Stimulated activated CD4-positive, alpha-beta T cell treated with anti-CD3 and anti-CD28 coated beads, Interleukin-2, amount 100 ng/mL, for 4 hours (primary cell): ENCODE results near the gene S100A9.
"Not testable (repeated sequence)": the region's sequence is repeated elsewhere in the genome, so short reads cannot be mapped to it uniquely, and the experiment has no call there.

ENCODE experiments used
- DNase-seq: peaks from one replicate; pipeline ENCODE4 v3.0.0-alpha.2; 2020; ENCODE audit warnings: low read depth

The S100A9 gene

DNA sequence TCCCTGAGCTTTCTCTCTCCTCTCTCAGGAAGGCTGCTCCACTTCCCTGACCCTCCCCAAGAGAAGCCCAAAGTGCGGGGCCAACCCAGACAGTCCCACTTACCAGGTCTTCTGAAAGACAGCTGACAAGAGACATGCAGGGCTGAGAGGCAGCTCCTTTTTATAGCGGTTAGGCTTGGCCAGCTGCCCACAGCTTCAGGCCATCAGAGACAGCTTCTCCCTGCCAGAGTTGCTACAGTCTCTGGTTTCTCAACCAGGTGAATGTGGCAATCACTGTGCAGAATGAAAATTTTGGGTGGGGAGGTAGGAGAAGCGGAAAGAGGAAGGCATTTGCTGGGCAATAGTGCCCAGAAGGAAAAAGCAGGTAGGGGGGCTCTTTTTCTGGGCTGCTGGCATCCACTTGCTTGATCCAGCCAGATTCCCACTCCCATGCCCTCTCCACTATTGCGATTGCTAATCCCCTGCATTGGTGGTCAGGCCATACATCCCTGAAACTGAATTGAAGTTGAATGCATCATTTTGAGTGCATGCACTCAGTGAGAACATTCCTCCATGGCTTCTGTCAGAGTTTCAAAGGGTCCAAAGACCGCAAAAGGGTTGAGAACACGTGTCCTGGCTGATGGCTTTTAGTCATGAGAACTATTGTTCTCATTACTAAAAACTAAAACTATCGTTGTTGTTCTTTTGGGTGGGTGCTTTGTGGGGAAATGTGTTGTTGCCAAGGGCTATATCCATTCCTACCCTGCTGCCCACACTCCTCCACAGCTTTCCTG is 33.5 kb downstream of the S100A9 start, which contains the start of gene S100A8:
S100A8 (minus strand) TSS at position 136 of the 773 bp plus-strand sequence. CDS start 538 bp downstream, outside the sequence.
- no peak for DNase-seq

DNA sequence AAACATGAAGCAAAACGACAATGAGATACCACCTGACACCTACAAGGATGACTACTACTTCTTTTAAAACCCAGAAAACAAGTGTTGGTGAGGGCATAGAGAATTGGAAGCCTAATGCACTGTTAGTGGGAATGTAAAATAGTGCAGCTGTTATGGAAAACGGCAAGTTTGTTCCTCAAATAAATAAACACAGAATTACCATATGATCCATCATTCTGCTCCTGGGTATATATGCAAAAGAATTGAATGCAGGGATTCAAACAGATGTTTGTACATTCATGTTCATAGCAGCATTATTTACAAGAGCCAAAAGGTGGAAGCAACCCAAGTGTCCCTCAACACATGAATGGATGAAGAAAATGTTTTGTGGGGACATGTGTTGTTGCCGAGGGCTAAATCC is 34.6 kb downstream of the S100A9 start:
- DNase-seq = no peak

DNA sequence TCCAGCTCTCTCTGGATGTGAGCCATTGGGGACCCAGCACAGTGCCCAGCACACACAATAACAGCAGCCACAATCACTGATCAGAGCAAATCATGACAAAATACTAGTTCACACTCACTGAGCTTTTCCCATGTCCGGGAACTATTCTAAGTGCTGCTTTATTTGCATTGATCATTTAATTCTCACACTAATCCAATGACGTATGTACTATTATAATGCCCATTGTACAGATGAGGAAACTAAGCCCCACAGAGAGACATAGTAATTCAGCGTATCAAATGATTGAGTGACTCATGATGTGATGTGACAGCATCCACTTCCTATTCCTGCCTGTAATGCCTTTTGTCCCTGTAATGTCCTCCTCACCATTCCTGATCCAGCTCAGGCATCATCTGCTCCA is 35.2 kb downstream of the S100A9 start:
- no peak for DNase-seq

DNA sequence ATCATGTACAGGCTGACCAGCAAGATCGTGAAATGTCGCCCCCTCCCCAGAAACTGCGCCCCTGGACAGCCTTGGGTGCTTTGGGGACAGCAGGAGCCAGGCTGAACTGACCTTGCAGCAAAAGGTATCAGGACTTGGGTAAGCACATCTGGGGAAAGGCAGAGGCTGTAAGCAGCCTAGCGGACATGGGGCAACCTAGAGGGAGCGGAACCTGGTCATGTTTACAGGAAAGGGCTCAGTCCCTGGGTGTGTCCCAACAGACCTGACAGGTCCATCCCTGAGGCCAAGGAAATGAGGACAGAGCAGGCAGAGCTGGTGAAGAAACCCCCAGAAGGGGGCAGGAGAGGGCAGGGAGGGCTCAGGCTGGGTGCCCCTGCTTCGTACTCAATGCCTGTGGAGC is 36.3 kb downstream of the S100A9 start:
- no peak for DNase-seq

DNA sequence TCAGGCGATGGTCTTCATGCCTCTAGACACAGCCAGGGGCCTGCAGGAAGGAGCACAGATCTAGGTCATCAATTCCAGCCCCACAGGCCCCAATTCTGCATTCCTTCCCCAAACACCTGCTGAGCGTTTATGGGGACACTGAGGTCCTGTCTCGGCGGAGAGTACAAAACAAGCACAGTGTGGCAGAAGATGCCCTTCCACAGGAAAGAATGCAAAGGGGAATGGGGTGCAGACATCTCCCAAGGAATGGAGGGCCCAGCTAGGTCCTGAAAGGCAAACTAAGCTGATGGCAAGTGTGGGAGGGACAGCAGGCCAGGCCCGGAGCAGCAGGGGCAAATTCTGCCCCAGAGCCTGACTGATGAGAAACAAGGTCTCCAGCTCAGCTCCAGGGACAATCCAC is 36.7 kb downstream of the S100A9 start:
- no peak for DNase-seq

DNA sequence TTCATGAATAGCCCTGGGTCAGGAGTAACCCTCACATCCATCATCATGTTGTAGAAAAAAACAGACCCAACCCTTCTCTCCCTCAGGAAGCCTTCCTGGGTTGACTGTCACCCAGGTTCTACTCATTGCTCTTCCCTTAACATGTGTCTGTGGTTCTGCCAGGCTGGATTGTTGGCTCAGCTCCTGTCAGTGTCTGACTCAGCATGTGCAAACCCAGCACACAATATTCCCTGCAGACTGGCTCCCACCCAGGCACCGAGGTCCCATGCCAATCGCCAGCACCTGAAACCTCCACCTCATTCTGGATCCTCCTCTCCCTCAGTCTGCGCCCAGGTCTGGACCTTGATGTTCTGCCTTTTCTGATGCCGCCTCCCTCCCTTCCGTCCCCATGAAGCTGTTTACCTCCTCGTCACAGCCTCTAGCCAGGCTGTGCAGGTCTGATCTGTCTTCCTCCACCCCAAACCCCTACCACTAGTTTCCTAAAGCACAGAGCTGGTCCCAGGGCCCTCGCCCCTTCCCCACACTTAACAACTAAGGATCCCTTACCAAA is 37.6 kb downstream of the S100A9 start:
- DNase-seq = no peak

DNA sequence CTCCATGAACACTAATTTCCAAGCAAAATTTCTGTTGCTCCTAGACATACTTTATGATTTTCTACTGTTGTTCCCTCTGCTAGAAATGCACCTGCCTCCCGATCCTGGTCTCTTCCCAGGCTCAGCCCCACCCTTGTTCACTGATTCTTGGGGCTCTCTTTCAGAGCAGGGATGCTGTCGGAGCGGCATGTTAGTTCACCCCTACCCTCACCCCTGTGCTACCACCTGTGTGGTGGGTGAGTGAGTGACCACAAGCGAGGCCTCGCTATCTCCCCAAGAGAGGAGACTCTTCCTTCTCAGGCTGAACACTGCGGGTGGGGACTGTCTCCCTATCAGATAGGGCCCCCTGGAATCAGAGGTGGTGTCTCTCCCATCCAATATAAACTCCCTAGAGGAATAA is 38.1 kb downstream of the S100A9 start:
- DNase-seq = no peak

DNA sequence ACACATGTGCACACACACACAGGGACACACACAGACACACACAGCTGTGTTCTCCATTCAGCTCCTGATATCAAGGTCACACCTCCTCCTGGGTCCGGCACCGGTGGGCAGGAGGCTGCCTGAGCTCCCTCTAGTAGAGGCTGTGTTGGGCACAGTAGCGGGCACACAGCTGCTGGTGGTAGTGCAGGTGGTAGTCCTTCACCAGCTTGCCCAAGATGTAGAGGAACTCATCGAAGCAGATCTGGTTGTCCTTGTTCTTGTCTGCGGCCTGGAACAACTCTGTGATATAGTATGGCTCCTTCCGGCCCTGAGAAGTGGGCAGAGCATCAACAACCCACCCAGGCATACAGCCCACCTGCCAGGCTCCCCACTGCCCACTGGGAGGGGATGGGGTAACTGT is 38.8 kb downstream of the S100A9 start:
- no peak for DNase-seq

DNA sequence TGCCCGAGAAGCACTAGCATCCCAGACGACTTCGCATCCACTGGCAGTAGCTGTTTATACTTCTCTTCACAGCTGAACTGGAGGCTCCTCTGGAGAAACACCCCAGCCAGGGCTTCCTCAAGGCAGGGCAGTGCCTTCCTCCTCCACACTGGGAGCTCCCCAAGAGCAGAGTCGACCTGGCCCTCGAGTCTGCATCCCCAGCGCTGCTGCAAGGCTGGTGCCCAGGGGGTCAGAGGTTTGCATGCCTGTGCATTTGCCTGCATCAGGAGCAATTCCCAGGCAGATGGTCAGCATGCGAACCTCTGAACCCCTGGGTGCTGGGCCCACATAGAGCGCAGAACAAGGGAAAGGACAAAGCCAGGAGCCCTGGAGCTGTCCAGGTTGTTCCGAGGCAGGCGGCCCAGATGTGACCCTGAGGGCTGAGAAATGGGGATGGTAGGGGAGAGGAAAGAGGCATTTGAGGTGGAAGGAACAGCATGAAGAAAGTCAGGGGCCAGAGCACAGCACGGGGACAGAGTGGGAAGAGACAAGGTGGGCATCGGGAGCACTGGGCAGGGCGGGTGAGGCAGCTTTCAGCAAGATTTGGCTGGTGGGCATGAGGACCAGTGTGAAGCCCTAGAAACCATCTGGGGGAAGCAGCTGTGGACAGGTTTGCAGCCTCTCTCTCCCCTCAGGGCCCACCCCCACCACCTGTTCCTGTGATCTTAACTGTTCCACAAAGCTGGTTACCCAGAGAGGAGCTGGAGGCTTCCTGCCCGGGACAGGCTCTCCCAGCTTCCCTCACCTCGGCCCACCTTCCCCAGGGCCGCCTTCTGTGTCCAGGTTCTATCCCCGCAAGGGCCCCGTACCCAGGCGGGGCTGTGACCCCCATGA is 39.6 kb downstream of the S100A9 start:
- DNase-seq = no peak

DNA sequence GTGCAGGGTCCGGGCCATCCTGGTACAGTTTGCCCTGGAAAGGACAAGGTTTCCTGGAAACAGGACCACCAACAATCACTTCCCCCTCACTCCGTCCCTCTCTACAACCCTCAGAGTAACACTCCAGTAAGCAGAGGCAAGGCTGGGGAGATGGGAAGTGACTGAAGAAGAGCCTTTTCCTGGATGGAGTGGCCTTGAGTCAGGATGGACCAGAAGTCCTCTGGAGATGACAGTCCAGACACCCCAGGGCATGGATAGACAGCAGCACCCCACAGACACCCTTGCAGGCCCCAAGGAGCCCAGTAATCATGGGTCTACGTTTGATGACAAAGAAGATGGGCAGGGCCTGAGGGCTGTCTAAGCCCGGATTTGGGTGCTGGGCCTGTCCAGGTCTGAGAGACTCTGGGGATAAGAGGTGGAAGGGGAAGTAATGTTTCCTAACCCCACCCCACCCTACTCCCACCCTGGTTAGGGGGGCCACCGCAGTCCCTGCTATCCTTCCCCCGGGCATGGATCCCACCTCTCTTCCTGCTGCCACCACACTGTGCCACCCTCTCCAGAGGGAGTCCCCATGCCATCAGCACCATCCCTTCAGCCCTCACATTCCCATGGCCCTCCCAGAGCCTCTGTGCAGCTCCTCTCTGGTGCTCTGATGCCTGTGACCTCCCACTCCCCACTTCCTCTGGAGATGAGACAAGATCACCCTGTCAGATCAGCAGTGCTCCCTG is 40.4 kb downstream of the S100A9 start:
- DNase-seq = no peak

DNA sequence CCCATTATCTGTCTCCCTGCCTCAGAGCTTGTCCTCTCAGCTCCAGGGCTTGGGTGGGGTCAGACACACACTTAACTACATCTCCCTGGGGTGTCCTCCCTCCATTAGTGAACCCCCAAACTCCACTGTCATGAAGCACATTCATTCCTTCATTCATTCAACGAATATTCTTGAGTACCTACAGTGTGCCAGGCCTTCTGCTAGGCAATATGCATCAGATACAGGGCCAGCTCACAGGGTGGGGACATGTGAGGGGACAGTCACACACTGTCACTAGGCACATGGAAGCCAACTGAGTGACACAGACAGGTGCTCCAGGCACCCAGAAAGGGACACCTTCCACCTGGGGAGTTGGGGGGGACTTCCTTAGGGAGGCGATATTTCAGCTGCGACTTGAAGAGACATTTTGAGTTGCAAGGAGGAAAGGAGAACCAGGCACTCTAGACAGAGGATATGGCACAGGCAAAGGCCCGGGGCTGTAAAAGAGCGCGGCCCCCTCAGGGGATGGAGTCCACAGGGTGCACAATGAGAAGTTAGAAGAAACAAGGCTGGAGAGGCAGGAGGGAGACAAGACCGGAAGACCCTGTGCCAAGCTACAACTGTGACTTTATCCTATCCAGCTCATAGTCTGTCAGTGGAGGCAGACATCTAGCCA is 41.9 kb downstream of the S100A9 start:
- no peak for DNase-seq

DNA sequence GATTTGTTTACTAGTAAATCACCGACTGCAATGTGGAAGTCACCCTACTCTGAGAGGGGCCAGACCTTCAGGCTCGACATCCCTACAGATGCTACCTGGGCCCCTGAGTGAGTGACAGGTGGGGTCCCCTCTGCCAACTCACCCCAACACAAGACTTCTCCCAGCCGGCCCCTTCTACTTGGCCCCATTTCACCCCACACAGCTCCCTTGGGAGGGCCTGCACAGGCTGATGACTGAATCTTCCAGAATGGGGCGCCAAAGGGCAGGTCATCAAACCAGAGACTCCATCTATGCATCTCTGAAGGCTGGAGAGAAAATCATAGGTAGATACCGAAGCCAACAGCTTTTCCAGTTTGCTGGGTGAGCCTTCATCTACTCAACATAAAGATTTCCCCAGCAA is 42.6 kb downstream of the S100A9 start:
- DNase-seq = no peak

DNA sequence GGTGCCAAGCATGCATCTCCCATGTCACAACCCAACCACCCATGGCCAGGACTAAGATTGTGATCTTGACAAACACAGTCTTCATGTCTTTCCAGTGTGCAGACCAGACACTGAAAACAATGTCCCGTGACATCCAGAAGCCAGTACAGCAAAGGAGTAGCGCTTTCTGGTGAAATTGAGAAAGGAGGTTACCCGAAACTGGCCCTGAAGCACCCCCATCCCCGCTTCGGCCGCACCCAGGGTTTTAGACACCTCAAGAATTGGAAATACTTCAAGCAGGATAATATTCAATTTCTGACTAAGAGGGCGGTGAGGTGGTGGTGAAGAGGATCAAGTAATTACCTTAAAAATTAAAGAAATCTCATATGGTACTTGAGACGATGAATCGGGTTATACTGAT is 43.8 kb downstream of the S100A9 start:
- no peak for DNase-seq

DNA sequence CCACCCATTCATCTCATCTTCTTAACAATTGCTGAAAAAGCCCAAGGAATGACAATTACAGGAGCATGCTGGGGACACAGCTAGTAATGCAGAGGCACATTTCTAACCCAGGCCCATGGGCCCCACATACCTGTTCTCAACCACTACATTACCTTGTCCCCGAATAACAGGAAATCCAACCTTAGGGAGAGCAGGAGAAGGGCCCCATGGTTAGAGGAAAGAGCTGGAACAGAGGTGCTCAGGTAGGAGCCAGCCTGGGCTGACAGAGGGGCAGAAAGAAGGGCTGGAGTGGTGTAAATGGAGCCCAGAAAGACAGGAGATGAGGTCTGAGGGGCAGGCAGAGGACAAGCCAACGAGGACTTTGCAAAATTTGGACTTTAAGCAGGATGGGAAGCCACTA is 44.6 kb downstream of the S100A9 start:
- DNase-seq = no peak

DNA sequence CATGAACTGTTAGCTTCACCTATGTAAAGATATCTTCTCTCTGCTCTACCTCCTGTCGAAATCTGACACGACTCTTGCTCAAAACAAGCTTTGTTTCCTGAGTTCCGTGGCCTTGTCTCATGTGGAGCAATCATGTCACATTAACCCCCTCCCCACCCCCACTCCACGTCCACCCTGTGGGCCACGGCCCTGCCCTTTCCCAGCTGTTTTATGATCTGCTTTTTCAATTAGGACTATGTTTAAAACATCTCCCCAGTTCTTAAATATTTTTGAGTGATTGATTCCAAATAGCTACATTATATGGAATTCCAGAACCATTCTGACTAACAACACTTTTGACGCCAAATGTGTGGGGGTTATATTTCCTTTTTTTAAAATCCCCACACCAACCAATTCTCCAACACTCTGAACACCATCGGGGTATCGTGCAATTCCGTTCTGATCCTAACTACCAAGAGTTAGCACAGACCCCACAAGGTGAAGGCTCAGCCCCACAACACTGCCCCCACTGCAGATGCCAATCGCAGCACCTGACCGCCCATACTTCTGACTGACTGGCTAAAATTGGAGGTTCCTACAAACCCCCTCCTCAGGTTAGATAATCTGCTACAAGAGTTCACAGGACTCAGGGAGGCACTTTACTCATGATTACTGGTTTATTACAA is 45.9 kb downstream of the S100A9 start:
- DNase-seq = no peak

DNA sequence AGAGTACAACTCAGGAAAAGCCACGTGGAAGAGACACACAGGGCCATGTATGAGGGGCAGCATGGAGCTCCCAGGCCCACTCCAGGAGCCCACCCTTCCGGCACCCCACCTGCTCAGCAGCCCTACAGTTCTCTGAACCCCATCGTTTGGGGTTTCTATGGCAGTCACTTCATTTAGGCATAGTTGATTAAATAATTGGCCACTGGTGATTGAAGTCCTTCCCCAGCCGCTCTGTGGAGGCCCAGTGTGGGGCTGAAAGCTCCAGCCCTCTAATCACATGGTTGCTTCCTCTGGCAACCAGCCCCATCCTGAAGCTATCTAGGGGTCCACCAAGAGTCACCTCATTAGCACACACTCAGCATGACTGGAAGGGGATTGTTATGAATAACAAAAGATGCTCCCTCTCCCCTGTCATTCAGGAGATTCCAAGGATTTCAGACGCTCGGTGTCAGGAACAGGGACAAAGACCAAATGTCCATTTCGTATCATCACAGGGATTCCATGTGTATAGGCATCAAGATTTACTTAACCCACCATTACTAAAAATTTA is 46.5 kb downstream of the S100A9 start:
- DNase-seq = no peak

DNA sequence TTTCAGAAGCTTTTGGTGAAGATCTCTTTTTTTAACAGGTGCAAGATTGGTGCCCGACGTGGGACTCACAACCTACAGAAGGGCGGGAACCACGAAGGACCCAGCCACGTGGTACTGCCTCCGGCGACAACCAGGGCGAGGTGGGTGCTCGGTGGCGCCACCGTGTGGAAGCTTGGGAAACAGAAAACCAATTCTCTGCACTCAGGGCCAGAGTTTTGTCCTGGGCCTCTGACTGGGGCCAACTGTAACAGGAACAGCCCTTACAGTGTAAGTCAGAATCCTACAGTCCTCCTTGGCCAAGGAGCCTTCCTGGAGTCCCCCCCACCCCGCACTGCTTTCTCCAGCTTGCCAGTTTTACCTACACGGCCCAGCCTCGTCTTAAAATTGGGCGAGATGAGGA is 47.1 kb downstream of the S100A9 start:
- peak; percentile 46 for DNase-seq

DNA sequence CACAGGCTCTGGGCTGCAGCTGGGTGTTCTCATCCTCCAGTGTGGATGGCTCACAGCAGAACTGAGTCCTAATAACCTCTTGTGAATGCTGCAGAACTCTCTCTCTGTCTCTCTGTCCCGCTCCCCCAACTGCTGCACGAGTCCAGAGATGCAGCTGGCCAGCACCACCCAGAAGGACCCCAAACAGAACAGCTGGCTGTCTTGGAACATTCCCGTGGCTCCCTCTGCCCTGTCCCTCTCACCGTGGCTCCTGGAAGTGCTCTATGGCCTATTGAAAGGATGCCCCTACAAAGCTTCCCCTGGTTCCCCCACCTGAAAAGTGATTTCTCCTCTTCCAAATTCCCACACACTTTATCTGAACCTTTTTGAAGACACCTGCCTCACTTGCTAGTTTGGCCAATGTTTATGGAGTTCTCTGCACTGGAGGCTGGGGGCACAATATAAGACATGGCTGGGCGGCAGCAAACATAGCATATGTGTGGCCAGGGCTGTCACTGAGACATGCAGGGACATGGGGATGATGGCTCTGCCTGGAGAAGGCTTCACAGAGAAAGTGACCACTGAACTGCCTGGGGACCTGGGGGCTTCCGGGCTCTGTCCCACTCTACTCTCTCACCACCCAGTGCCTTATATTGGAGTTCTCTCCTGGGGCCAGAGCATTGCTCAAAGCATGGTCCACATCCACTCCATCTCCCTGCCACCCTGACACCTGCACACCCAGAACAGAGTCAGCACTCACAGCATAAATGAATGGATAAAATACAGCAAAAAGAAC is 48.4 kb downstream of the S100A9 start:
- not testable (repeated sequence) for DNase-seq

DNA sequence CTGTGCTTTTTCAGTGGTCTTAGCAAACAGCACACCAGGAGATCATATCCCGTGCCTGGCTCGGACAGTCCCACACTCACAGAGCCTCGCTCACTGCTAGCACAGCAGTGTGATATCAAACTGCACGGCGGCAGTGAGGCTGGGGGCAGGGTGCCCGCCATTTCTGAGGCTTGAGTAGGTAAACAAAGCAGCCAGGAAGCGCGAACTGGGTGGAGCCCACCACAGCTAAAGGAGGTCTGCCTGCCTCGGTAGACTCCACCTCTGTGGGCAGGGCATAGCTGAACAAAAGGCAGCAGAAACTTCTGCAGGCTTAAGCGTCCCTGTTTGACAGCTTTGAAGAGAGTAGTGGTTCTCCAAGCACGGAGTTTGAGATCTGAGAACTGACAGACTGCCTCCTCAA is 49.6 kb downstream of the S100A9 start:
- DNase-seq = not testable (repeated sequence)
